ENCODE results near the gene MMEL1.

MMEL1 gene

GRCh38 chr1:2642560-2643413, 10.0 kb upstream of the MMEL1 start:
- in situ Hi-C loops (cut with MboI; ENCODE audit: low sequenced_read_pairs): no loop called here

- in situ Hi-C loops (cut with MboI; ENCODE audit: low sequenced_read_pairs): no loop called here
Measured at GRCh38 chr1:2642131-2642559, 9.3 kb upstream of the MMEL1 start.

- in situ Hi-C loops (cut with MboI; ENCODE audit: low sequenced_read_pairs): no loop called here
Measured at GRCh38 chr1:2641381-2642130, 8.7 kb upstream of the MMEL1 start.

GRCh38 chr1:2640626-2641025, 7.8 kb upstream of the MMEL1 start:
- in situ Hi-C loops (cut with MboI; ENCODE audit: low sequenced_read_pairs): no loop called here

GRCh38 chr1:2639607-2640521, 7.0 kb upstream of the MMEL1 start:
- in situ Hi-C loops (cut with MboI; ENCODE audit: low sequenced_read_pairs): no loop called here

GRCh38 chr1:2639203-2639602, 6.4 kb upstream of the MMEL1 start:
- in situ Hi-C loops (cut with MboI; ENCODE audit: low sequenced_read_pairs): no loop called here

- in situ Hi-C loops (cut with MboI; ENCODE audit: low sequenced_read_pairs): no loop called here
Measured at GRCh38 chr1:2638466-2639115, 5.8 kb upstream of the MMEL1 start.

- in situ Hi-C loops (cut with MboI; ENCODE audit: low sequenced_read_pairs): no loop called here
Measured at GRCh38 chr1:2637442-2638145, 4.8 kb upstream of the MMEL1 start.

- in situ Hi-C loops (cut with MboI; ENCODE audit: low sequenced_read_pairs): no loop called here
Measured at GRCh38 chr1:2636733-2637132, 3.9 kb upstream of the MMEL1 start.

- in situ Hi-C loops (cut with MboI; ENCODE audit: low sequenced_read_pairs): no loop called here
Measured at GRCh38 chr1:2635361-2636010, 2.7 kb upstream of the MMEL1 start.

GRCh38 chr1:2633936-2634491, 1.2 kb upstream of the MMEL1 start:
- in situ Hi-C loops (cut with MboI; ENCODE audit: low sequenced_read_pairs): no loop called here

GRCh38 chr1:2633366-2633935, 635 bp upstream of the MMEL1 start:
- in situ Hi-C loops (cut with MboI; ENCODE audit: low sequenced_read_pairs): no loop called here

GRCh38 chr1:2632051-2632430, 775 bp downstream of the MMEL1 start:
- in situ Hi-C loops (cut with MboI; ENCODE audit: low sequenced_read_pairs): no loop called here

- in situ Hi-C loops (cut with MboI; ENCODE audit: low sequenced_read_pairs): no loop called here
Measured at GRCh38 chr1:2631136-2632050, 1.4 kb downstream of the MMEL1 start.

GRCh38 chr1:2630498-2631135, 2.2 kb downstream of the MMEL1 start:
- in situ Hi-C loops (cut with MboI; ENCODE audit: low sequenced_read_pairs): no loop called here

- in situ Hi-C loops (cut with MboI; ENCODE audit: low sequenced_read_pairs): no loop called here
Measured at GRCh38 chr1:2629627-2630497, 3.0 kb downstream of the MMEL1 start.
